GM18498 (cell line): ENCODE data around the gene GSTO1.
A peak's percentile ranks its signal among the peaks of the same experiment; 100 is the strongest.

Experiments
- ATAC-seq: cut with Tn5 transposase; IDR thresholded peaks from one replicate; pipeline ENCODE4 v1.9.1; 2021; ENCODE audit warnings: mild to moderate bottlenecking, moderate library complexity; ENCODE audit not compliant: unreplicated experiment

The GSTO1 gene

GRCh38 chr10:104274762-104275721, 20.4 kb downstream of the GSTO1 start:
- ATAC-seq = peak; percentile 78

- no peak for ATAC-seq
Measured at GRCh38 chr10:104276192-104276591, 21.5 kb downstream of the GSTO1 start.

GRCh38 chr10:104277785-104278184, 23.1 kb downstream of the GSTO1 start:
- no peak for ATAC-seq

GRCh38 chr10:104279550-104280259, 25.0 kb downstream of the GSTO1 start:
- ATAC-seq = no peak

GRCh38 chr10:104281694-104282093, 27.0 kb downstream of the GSTO1 start:
- ATAC-seq = no peak

GRCh38 chr10:104284846-104285245, 30.2 kb downstream of the GSTO1 start:
- no peak for ATAC-seq

GRCh38 chr10:104286939-104287338, 32.2 kb downstream of the GSTO1 start:
- ATAC-seq = no peak

- no peak for ATAC-seq
Measured at GRCh38 chr10:104288355-104288754, 33.7 kb downstream of the GSTO1 start.

GRCh38 chr10:104291439-104291951, 36.8 kb downstream of the GSTO1 start:
- ATAC-seq = peak; percentile 100

GRCh38 chr10:104293011-104293410, 38.3 kb downstream of the GSTO1 start:
- no peak for ATAC-seq

GRCh38 chr10:104293781-104294321, 39.2 kb downstream of the GSTO1 start:
- ATAC-seq = no peak

- no peak for ATAC-seq
Measured at GRCh38 chr10:104296687-104297436, 42.2 kb downstream of the GSTO1 start.

- no peak for ATAC-seq
Measured at GRCh38 chr10:104297697-104298660, 43.3 kb downstream of the GSTO1 start.

GRCh38 chr10:104299031-104299904, 44.6 kb downstream of the GSTO1 start:
- no peak for ATAC-seq

- no peak for ATAC-seq
Measured at GRCh38 chr10:104300002-104300735, 45.5 kb downstream of the GSTO1 start.

GRCh38 chr10:104300736-104301292, 46.1 kb downstream of the GSTO1 start:
- no peak for ATAC-seq

- no peak for ATAC-seq
Measured at GRCh38 chr10:104301907-104302690, 47.4 kb downstream of the GSTO1 start.
